ENCODE results near the gene DOP1A. TPM values are rescaled to one million over a fixed set of nuclear protein-coding genes. Genes with fewer than 3 reads are reported as not detected.

Gene DOP1A
- total RNA-seq, 1 experiment from 2014 or later: 5.5 TPM

DNA sequence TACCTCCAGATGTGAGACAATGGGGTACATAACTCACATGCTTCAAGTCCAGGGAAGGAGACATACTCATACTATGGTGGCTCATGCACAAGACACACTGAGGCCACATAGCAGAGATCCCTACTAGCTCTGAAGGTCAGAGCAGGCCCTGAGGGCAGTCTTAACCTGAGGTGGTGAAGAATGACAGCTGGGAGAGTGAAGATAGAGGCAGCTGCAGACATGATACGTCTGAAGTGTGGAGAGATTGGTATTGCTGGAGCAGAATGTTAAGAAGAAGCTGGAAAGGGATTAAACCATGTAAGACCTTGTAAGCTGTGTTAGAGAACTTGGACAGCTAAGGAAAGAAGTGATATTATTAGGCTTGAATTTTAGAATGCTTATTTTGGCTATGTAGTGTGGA, 92.7 kb downstream of the DOP1A start:
- Histone ChIP-seq H3K27me3 (ENCODE audit: low read length) (no peaks in the 10 kb centered on the region), H3K36me3 (ENCODE audit: low read depth, low read length) (no peaks in the 10 kb centered on the region), H3K79me2 (ENCODE audit: low read length) (no peaks in the 10 kb centered on the region), H3K4me1 (ENCODE audit: insufficient read depth, low read length) (no peaks in the 10 kb centered on the region), H3K4me3 (ENCODE audit: low read length) (no peak overlapping the region), H3K9me2 (replicated peaks; ENCODE audit: low read length) (no peaks in the 10 kb centered on the region), H3K4me2 (ENCODE audit: low read length) (no peak overlapping the region), H3K27ac (ENCODE audit: low read length) (no peak overlapping the region), H3K9ac (ENCODE audit: low read length) (no peak overlapping the region), H2AFZ (ENCODE audit: low read length) (no peak overlapping the region), H3F3A (ENCODE audit: low read length, unreplicated experiment) (no peaks in the 10 kb centered on the region), H4K20me1 (ENCODE audit: low read length) (no peaks in the 10 kb centered on the region), H3K9me3 (ENCODE audit: low read length) (no peaks in the 10 kb centered on the region)
- DNase-seq (no peak), ATAC-seq (no peak)
- BruUV-seq (replicated peaks): no TSS peak
- TF ChIP-seq EZH2 (IDR thresholded peaks at IDR 0.05; ENCODE audit: low read length, unreplicated experiment): no peak
- no peak for TF ChIP-seq EZH2phosphoT487 (IDR thresholded peaks at IDR 0.05; ENCODE audit: borderline replicate concordance, low read length)
- TF ChIP-seq, protein P1, sequence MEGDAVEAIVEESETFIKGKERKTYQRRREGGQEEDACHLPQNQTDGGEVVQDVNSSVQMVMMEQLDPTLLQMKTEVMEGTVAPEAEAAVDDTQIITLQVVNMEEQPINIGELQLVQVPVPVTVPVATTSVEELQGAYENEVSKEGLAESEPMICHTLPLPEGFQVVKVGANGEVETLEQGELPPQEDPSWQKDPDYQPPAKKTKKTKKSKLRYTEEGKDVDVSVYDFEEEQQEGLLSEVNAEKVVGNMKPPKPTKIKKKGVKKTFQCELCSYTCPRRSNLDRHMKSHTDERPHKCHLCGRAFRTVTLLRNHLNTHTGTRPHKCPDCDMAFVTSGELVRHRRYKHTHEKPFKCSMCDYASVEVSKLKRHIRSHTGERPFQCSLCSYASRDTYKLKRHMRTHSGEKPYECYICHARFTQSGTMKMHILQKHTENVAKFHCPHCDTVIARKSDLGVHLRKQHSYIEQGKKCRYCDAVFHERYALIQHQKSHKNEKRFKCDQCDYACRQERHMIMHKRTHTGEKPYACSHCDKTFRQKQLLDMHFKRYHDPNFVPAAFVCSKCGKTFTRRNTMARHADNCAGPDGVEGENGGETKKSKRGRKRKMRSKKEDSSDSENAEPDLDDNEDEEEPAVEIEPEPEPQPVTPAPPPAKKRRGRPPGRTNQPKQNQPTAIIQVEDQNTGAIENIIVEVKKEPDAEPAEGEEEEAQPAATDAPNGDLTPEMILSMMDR (conservative IDR thresholded peaks at IDR 0.05; ENCODE audit: low read depth, low read length): no peak
- ChIA-PET POLR2A (ENCODE audit: unreplicated experiment) (no interaction called here), CTCF (no interaction called here)
- intact Hi-C loops (cut with micrococcal nuclease): no loop called here

DNA sequence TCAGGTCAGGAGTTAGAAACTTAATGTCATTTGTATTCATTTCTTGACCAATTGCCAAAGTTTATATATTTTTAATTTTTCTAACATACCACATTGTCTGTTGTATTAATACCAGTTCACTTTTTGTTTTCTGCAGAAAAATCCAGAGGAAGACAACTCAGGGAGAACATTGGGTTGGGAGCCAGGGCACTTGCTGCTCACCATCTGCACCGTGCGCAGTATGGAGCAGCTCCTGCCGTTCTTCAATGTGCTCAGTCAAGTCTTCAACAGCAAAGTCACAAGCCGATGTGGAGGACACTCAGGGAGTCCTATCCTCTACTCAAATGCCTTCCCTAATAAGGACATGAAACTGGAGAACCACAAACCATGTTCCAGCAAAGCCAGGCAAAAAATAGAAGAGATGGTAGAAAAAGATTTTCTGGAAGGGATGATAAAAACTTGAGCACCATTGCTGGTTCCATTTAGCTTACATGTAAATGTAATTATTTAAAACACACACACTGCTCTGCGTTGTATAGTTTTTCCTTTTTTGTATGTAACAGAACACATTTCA, 100.3 kb downstream of the DOP1A start:
- CTCF ChIA-PET: no interaction called here
- H3K36me3 ChIP-seq (ENCODE audit: low read depth, low read length): peaks cover 38% of the 10 kb centered on the region
- DNase-seq (no peak), ATAC-seq (no peak)
- H3K9me3 ChIP-seq (ENCODE audit: low read length): no peaks in the 10 kb centered on the region
- no peak overlapping the region for H3K27ac ChIP-seq (ENCODE audit: low read length)
- H3K79me2 ChIP-seq (ENCODE audit: low read length): no peaks in the 10 kb centered on the region
- H3K4me1 ChIP-seq (ENCODE audit: insufficient read depth, low read length): no peaks in the 10 kb centered on the region
- intact Hi-C loops (cut with micrococcal nuclease): no loop called here
- no TSS peak for BruUV-seq (replicated peaks)
- POLR2A ChIA-PET (ENCODE audit: unreplicated experiment): no interaction called here
- H3K9me2 ChIP-seq (replicated peaks; ENCODE audit: low read length): no peaks in the 10 kb centered on the region
- no peak overlapping the region for H2AFZ ChIP-seq (ENCODE audit: low read length)
- no peaks in the 10 kb centered on the region for H4K20me1 ChIP-seq (ENCODE audit: low read length)
- no peak overlapping the region for H3K4me2 ChIP-seq (ENCODE audit: low read length)
- no peak overlapping the region for H3K9ac ChIP-seq (ENCODE audit: low read length)
- H3F3A ChIP-seq (ENCODE audit: low read length, unreplicated experiment): no peaks in the 10 kb centered on the region
- no peaks in the 10 kb centered on the region for H3K27me3 ChIP-seq (ENCODE audit: low read length)
- no peak overlapping the region for H3K4me3 ChIP-seq (ENCODE audit: low read length)
- TF ChIP-seq EZH2 (IDR thresholded peaks at IDR 0.05; ENCODE audit: low read length, unreplicated experiment) (no peak), EZH2phosphoT487 (IDR thresholded peaks at IDR 0.05; ENCODE audit: borderline replicate concordance, low read length) (no peak)
- TF ChIP-seq, protein P1 (conservative IDR thresholded peaks at IDR 0.05; ENCODE audit: low read depth, low read length): no peak

DNA sequence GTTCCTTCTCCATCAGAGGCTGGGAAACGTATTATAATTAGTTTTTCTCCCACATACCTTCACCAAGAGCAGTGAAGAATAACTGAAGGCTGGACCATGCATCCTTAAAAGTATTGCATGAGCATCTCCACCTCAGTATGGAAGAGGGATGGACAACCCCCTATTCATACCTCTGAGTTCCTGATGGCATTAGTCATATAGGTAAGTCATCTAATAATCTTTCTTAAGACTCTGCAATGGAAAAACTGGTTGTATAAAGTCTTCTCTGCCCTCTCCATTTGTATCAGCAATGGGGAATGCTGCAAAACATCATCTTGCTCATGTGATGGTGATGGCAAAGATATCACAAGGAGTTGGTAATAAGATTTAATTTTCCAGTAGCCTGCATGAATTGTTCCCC, 101.1 kb downstream of the DOP1A start:
- no peaks in the 10 kb centered on the region for H3K4me1 ChIP-seq (ENCODE audit: insufficient read depth, low read length)
- POLR2A ChIA-PET (ENCODE audit: unreplicated experiment): interaction anchor here (0.5 kb wide), 1 partner anchor 37 kb away, joined by 3 read pairs; no protein-coding TSS in a partner anchor
- BruUV-seq (replicated peaks): no TSS peak
- TF ChIP-seq, protein P1 (conservative IDR thresholded peaks at IDR 0.05; ENCODE audit: low read depth, low read length): no peak
- no peak for TF ChIP-seq EZH2 (IDR thresholded peaks at IDR 0.05; ENCODE audit: low read length, unreplicated experiment)
- H3K9me3 ChIP-seq (ENCODE audit: low read length): no peaks in the 10 kb centered on the region
- no peaks in the 10 kb centered on the region for H3K27me3 ChIP-seq (ENCODE audit: low read length)
- no peak overlapping the region for H3K4me3 ChIP-seq (ENCODE audit: low read length)
- no peaks in the 10 kb centered on the region for H3K9me2 ChIP-seq (replicated peaks; ENCODE audit: low read length)
- no peaks in the 10 kb centered on the region for H3F3A ChIP-seq (ENCODE audit: low read length, unreplicated experiment)
- ATAC-seq: no peak
- peaks cover 45% of the 10 kb centered on the region for H3K36me3 ChIP-seq (ENCODE audit: low read depth, low read length)
- DNase-seq: peak; percentile 33
- H3K4me2 ChIP-seq (ENCODE audit: low read length): no peak overlapping the region
- no peak overlapping the region for H3K9ac ChIP-seq (ENCODE audit: low read length)
- H3K27ac ChIP-seq (ENCODE audit: low read length): no peak overlapping the region
- H4K20me1 ChIP-seq (ENCODE audit: low read length): no peaks in the 10 kb centered on the region
- no peak overlapping the region for H2AFZ ChIP-seq (ENCODE audit: low read length)
- H3K79me2 ChIP-seq (ENCODE audit: low read length): no peaks in the 10 kb centered on the region
- intact Hi-C loops (cut with micrococcal nuclease): no loop called here
- CTCF ChIA-PET: no interaction called here

Data from PC-3 (cell line).